ENCODE results near the gene NXF1.
A peak's percentile ranks its signal among the peaks of the same experiment; 100 is the strongest.
"Not testable (repeated sequence)": the region's sequence is repeated elsewhere in the genome, so short reads cannot be mapped to it uniquely, and the experiment has no call there.

NXF1 gene

DNA sequence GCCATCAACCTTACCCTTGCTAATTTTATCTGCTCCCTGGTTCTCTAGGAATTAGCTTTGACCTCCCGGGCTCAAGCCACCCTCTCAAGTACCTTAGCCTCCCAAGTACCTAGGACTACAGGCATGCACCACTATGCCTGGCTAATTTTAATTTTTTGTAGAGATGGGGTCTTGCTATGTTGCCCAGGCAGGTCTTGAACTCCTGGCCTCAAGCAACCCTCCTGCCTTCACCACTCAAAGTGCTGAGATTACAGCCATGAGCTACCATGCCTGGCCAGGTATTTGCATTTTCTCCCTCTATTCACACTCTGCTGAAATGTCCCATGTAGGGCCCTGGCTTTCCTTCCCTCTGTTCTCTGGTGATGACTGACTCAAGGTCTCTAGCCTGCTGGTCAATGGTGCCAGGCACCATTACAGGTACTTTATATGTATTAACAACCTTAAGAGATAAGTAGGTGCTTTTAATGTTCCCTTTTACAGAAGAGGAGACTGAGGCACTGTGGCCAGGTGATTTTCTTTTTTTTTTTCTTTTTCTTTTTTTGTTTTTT is 42.6 kb upstream of the NXF1 start:
- Histone ChIP-seq H3K27me3 (no peaks in the 10 kb centered on the region), H3K4me1 (peaks cover 22 to 31% (median 26%) of the 10 kb centered on the region in 10 experiments), H3K4me2 (no peak overlapping the region), H3K36me3 (peaks cover 15 to 20% (median 18%) of the 10 kb centered on the region in 11 experiments), H4K20me1 (peaks cover 14 to 30% (median 28%) of the 10 kb centered on the region in 11 experiments; a peak in 21 of 22 replicates), H3K9ac (no peak overlapping the region), H3K27ac (no peak overlapping the region), H3K9me3 (replicated peaks in 1 of 11) (no peaks in the 10 kb centered on the region), H3K4me3 (no peak overlapping the region)
- no peak for TF ChIP-seq Cebpa-rat (IDR thresholded peaks at IDR 0.05)

- no peak overlapping the region for H3K4me2 ChIP-seq
- no peak for TF ChIP-seq Cebpa-rat (IDR thresholded peaks at IDR 0.05)
- 0 out of 22 replicates have a peak overlapping the region, but pooled peaks of 1 of the 11 experiments have one; percentile 0 for H3K9ac ChIP-seq
- no peak overlapping the region for H3K27ac ChIP-seq
- peaks cover 0 to 3% (median 2%) of the 10 kb centered on the region in 11 experiments; a peak in 13 of 22 replicates for H3K36me3 ChIP-seq
- H4K20me1 ChIP-seq = peaks cover 0 to 14% (median 12%) of the 10 kb centered on the region in 11 experiments; a peak in 18 of 22 replicates
- H3K4me3 ChIP-seq = no peak overlapping the region
- no peaks in the 10 kb centered on the region for H3K9me3 ChIP-seq (replicated peaks in 1 of 11)
- peaks cover 17 to 26% (median 20%) of the 10 kb centered on the region in 10 experiments for H3K4me1 ChIP-seq
- no peaks in the 10 kb centered on the region for H3K27me3 ChIP-seq
Observed at GRCh38 chr11:62846177-62846576, 40.9 kb upstream of the NXF1 start.

GRCh38 chr11:62844154-62844553 is 38.9 kb upstream of the NXF1 start:
- H3K27me3 ChIP-seq = no peaks in the 10 kb centered on the region
- peak overlapping the region in 4 of 11 experiments; percentile 81 to 98 (median 92); a peak in 5 of 22 replicates for H3K4me2 ChIP-seq
- H4K20me1 ChIP-seq = no peaks in the 10 kb centered on the region; a peak in 1 of 22 replicates
- H3K4me3 ChIP-seq = no peak overlapping the region
- H3K4me1 ChIP-seq = peaks cover 17 to 26% (median 20%) of the 10 kb centered on the region in 10 experiments
- H3K9ac ChIP-seq = peak overlapping the region in 2 of 11 experiments; percentile 95 to 99; a peak in 4 of 22 replicates
- H3K9me3 ChIP-seq (replicated peaks in 1 of 11) = no peaks in the 10 kb centered on the region
- peak overlapping the region in 2 of 11 experiments; percentile 95 to 98; a peak in 1 of 22 replicates for H3K27ac ChIP-seq
- no peaks in the 10 kb centered on the region; a peak in 2 of 22 replicates for H3K36me3 ChIP-seq
- TF ChIP-seq Cebpa-rat (IDR thresholded peaks at IDR 0.05) = no peak

DNA sequence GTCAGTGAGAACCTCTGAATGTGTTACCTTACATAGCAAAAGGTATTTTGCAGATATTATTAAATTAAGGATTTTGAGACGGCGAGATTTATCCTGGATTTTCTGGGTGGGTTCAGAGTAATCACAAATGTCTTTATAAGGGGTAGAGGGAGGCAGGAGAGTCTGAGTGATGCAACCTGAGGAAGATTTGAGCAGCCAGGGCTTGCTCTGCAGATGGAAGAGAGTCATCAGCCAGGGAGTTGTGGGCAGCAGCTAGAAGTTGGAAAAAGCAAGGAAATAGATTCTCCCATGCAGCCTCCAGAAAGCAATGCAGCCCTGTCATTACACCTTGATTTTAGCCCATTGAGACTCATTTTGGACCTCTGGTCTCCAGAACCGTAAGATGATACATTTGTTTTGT is 38.2 kb upstream of the NXF1 start:
- H3K4me3 ChIP-seq = no peak overlapping the region; a peak in 1 of 20 replicates
- no peak for TF ChIP-seq Cebpa-rat (IDR thresholded peaks at IDR 0.05)
- H3K9me3 ChIP-seq (replicated peaks in 1 of 11) = no peaks in the 10 kb centered on the region
- peak overlapping the region in 10 of 11 experiments; percentile 74 to 98 (median 90); a peak in 21 of 22 replicates for H3K4me2 ChIP-seq
- H3K36me3 ChIP-seq = no peaks in the 10 kb centered on the region; a peak in 1 of 22 replicates
- no peaks in the 10 kb centered on the region; a peak in 2 of 22 replicates for H4K20me1 ChIP-seq
- H3K27me3 ChIP-seq = no peaks in the 10 kb centered on the region
- peaks cover 21 to 29% (median 22%) of the 10 kb centered on the region in 10 experiments for H3K4me1 ChIP-seq
- H3K9ac ChIP-seq = peak overlapping the region in 8 of 11 experiments; percentile 19 to 99 (median 94); a peak in 12 of 22 replicates
- peak overlapping the region in 8 of 11 experiments; percentile 1 to 100 (median 99); a peak in 11 of 22 replicates for H3K27ac ChIP-seq

GRCh38 chr11:62842891-62843290 is 37.7 kb upstream of the NXF1 start:
- H3K27me3 ChIP-seq; H3K36me3 ChIP-seq; H4K20me1 ChIP-seq; H3K9me3 ChIP-seq (replicated peaks in 1 of 11): not testable (repeated sequence)
- Histone ChIP-seq H3K4me1 (peaks cover 27 to 35% (median 28%) of the 10 kb centered on the region in 10 experiments), H3K27ac (peak overlapping the region; percentile 94 to 100 (median 98)), H3K9ac (peak overlapping the region; percentile 92 to 99 (median 96)), H3K4me2 (peak overlapping the region; percentile 74 to 98 (median 90)), H3K4me3 (peak overlapping the region; percentile 39 to 80 (median 61); a peak in 19 of 20 replicates)

- peak overlapping the region; percentile 39 to 80 (median 61) for H3K4me3 ChIP-seq
Observed at GRCh38 chr11:62842171-62842741, 37.0 kb upstream of the NXF1 start.

DNA sequence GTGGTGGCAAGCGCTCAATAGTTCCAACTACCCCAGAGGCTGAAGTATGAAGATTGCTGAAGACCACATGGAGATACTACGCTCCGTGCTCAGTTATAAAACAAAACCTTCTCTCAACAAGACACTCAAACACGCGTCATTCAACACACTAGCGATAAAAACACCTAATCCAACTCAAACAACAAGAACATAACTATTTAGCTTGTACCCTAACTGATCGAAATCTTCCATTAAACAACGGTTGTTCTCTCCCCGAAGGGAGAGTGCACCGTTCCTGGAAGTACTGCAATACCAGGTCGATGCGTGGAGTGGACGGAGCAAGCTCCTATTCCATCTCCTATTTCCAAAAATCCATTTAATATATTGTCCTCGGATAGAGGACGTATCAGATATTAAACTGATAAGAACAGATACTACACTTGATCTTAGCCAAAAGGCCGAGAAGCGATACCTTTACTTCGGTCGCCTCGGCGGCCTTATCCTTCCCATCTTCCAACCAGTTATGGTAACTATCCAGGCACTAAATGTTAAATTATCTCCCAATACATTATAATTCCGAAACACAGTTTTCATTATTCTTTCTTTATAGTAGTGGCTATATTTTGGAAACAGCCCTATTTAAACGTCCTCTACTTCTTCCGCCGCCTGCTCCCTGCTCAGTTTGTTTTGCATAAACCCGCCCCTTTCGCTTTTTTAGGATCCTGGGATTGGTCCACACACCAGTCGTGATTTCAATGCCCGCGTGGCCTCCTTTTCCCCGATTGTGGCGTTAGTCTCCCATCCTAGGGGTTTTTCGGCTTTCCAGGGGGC is 36.3 kb upstream of the NXF1 start:
- H3K4me1 ChIP-seq = peaks cover 33 to 42% (median 36%) of the 10 kb centered on the region in 10 experiments
- peak overlapping the region; percentile 79 to 98 (median 93) for H3K4me2 ChIP-seq
- H3K4me3 ChIP-seq = peak overlapping the region; percentile 57 to 99 (median 84)
- peak overlapping the region; percentile 94 to 100 (median 98) for H3K27ac ChIP-seq
- peaks cover 5 to 18% (median 16%) of the 10 kb centered on the region in 11 experiments; a peak in 20 of 22 replicates for H3K36me3 ChIP-seq
- H3K27me3 ChIP-seq = no peaks in the 10 kb centered on the region
- peaks cover 0 to 14% (median 0%) of the 10 kb centered on the region in 11 experiments; a peak in 8 of 22 replicates for H4K20me1 ChIP-seq
- peak overlapping the region; percentile 92 to 99 (median 96) for H3K9ac ChIP-seq
- no peaks in the 10 kb centered on the region for H3K9me3 ChIP-seq (replicated peaks in 1 of 11)
- TF ChIP-seq Cebpa-rat (IDR thresholded peaks at IDR 0.05) = no peak

More at GRCh38 chr11:62842171-62842741, 37.0 kb upstream of the NXF1 start:
- H3K9me3 ChIP-seq (replicated peaks in 1 of 11) = no peaks in the 10 kb centered on the region
- H3K4me1 ChIP-seq = peaks cover 33 to 42% (median 35%) of the 10 kb centered on the region in 10 experiments
- H3K27ac ChIP-seq = peak overlapping the region; percentile 94 to 100 (median 98)
- peak overlapping the region; percentile 92 to 99 (median 96) for H3K9ac ChIP-seq
- H3K36me3 ChIP-seq = peaks cover 0 to 12% (median 9%) of the 10 kb centered on the region in 11 experiments; a peak in 16 of 22 replicates
- H4K20me1 ChIP-seq = peaks cover 0 to 8% (median 0%) of the 10 kb centered on the region in 11 experiments; a peak in 6 of 22 replicates
- H3K4me2 ChIP-seq = peak overlapping the region; percentile 74 to 98 (median 90)
- H3K27me3 ChIP-seq = no peaks in the 10 kb centered on the region
- TF ChIP-seq Cebpa-rat (IDR thresholded peaks at IDR 0.05) = no peak

- Histone ChIP-seq H3K4me3 (peak overlapping the region; percentile 79 to 100 (median 92)), H3K9ac (peak overlapping the region; percentile 92 to 97 (median 96)), H4K20me1 (peaks cover 0 to 22% (median under 1%) of the 10 kb centered on the region in 11 experiments; a peak in 8 of 22 replicates), H3K4me2 (peak overlapping the region; percentile 73 to 93 (median 90)), H3K4me1 (peaks cover 33 to 42% (median 37%) of the 10 kb centered on the region in 10 experiments), H3K36me3 (peaks cover 12 to 26% (median 23%) of the 10 kb centered on the region in 11 experiments; a peak in 21 of 22 replicates), H3K27ac (peak overlapping the region; percentile 94 to 100 (median 98))
- not testable (repeated sequence) for H3K27me3 ChIP-seq; H3K9me3 ChIP-seq (replicated peaks in 1 of 11)
- peak in 5 of 11 experiments; percentile 8 to 66 (median 34); a peak in 7 of 22 replicates for TF ChIP-seq Cebpa-rat (IDR thresholded peaks at IDR 0.05)
Observed at GRCh38 chr11:62840721-62841360, 35.6 kb upstream of the NXF1 start.

All from BLaER1 treated with 17β-estradiol and CSF1 and Interleukin-3, amounts not matched to agents 10 nM and 100 nM (cell line).